CD1c-positive myeloid dendritic cell (primary cell): Measurements from ENCODE around the gene PMPCA.

Experiments
- DNase-seq: peaks from one replicate; pipeline ENCODE4 v3.0.0-alpha.2; 2016; ENCODE audit errors: extremely low spot score

PMPCA gene

DNA sequence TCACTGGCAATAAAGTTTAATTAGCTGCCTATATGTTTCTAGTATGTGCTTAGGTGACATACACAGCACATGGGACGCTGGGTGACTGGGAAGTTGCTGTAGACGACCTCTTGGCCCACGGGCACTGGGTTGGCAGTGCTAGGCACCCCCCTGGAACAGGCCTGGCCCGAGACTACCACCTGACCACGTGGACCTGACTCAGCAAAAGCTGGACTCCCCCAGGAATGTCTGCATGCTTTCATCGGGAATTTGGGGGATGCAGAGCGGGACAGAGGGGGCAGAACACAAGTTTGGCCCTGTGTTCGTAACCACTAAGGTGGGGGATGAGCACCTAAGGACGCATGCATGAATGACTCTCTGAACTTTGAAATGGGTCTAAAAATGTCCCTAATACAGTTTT, 45.8 kb downstream of the PMPCA start:
- no peak for DNase-seq

DNA sequence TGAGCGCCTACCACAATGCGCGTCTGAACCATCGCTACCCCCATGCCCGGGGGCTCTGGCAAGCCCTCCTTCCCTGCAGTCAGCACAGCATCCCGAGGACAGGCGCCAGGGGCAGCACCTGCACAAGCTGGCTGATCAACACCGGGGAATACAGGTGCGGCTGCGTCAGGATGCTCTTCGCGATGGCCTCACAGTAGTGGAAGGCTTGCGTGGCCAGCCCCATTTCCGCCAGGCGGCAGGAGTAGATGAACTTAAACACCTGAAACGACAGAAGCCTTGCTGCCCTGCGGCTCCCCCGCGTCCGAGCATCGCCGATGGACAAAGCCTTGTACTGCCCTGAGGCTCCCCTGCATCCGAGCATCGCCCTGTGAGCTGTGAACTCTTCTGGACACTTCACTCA, 46.9 kb downstream of the PMPCA start:
- DNase-seq = no peak

DNA sequence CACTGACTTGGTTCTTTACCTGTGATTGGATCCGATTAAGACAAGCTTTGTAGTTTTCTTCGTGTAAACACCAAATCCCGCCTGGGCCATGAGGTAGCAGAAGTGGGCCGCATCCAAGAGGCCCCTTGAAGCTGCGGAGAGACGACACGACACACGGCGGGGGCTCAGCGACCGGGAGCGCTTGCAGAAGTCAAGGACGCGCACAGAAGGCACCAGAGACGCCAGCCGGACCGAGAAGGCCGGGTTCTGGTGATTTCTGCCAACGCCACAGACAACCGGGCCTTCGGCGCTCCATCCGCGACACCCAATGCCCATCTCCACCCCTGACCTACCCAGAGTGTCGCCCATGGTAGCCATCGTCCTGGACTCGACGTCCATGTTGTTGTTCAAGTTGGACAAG, 49.0 kb downstream of the PMPCA start:
- no peak for DNase-seq

DNA sequence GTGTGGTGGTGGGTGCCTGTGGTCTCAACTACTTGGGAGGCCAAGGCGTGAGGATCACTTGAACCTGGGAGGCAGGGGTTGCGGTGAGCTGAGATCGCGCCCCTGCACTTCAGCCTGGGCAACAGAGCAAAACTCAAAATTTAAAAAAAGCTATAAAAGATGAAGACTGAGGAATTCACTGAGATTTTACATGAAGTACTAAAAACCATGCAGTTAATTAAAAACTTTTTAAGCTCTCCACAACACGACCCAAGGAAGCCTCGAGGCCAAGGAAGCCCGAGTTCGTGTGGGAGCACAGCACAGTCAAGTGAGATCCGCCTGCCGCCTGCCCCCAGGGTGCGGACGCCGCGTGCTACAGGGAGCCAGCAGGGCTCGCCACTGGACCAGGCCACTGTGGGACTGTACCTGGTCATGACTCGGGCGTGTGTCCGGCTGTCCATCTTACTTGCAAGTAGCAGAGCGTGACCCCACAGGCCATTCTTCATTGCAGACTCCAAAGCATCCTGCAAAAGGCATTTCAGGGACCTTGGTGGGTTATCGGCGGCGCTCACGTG, 50.4 kb downstream of the PMPCA start:
- DNase-seq = no peak

DNA sequence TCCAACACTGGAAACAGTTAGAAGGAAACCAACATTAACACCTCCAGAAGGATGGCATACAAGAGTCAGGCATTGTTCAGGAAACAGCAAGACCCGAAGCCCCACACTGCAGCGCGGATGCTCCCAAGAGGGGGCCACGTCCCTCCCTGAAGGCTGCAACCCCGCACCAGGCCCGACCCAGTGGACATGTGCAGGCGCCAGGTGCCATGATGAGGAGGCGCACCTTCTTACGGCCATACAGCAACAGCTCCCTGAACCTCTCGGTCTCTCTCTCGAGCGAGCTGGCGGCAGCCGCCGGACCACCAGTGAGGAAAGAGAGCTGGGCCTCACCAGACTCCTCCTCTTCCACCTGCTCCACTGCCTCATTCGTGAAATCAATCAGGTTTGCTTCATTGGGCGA, 52.2 kb downstream of the PMPCA start:
- DNase-seq = no peak

DNA sequence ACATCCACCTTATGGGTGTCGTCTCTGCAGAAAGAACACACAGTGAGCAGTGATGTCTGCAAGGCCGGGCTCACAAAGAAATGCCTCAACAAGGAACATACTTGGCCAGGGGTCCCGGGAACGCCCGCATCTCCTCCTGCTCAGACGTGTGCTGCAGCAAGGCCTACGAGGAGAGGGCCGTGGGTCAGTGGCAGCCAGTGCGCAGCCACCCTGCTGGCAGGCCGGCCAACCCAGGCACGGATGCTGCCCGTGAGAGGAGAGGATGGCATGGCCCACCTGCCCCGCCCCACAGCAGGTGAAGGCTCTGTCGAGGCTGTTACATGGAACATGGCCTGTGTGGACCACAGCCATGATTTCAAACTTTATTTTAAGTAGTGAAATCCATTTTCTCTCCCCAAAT, 53.1 kb downstream of the PMPCA start:
- no peak for DNase-seq

DNA sequence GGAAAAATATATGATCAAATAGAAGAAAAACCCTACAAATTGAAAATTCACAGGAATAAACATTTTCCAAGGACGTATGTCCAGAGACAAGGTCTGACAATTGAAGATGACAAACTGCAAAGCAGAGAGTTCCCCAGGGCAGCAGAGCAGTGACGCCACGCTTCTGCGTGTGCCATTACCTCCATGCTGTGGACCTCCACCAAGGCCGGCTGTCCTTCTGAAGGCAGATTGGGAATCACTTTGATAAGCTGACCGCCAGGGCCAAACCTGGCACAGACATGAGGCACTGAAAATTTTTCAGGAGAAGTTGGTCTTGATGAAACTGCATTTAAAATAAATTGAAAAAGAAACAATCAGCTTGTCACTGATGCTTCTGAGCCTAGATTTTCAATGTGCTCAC, 53.8 kb downstream of the PMPCA start:
- DNase-seq = no peak

DNA sequence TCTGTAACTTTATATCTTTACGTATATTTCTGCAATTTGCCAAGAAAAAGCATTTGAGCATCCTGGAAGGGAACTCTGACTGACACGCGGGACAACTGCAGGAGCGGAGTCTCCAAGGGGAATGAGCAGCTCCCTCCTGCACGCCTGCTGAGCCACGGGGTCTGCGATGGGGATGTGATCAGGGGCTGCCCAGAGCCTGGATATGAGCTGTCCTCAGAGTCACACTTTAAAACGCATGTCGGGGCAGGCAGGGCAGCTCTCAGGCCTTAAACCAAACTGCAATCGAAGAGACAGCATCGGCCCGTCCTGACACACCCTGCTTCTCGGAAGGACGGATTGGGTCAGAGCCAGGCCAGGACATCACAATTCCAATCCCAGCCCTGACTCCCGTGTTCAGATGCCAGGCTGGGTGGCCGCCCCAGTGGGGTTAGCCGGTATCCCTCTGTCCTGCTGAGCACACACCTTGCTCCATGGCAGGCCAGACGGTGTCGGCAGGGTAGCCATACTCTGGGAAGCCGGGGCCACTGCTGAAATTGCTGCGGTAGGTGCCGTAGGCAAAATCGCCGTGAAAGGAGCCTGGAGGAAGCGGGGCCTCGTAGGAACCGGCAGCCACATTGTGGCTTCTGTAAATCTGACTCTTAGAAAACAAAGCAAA, 55.2 kb downstream of the PMPCA start:
- DNase-seq = no peak

DNA sequence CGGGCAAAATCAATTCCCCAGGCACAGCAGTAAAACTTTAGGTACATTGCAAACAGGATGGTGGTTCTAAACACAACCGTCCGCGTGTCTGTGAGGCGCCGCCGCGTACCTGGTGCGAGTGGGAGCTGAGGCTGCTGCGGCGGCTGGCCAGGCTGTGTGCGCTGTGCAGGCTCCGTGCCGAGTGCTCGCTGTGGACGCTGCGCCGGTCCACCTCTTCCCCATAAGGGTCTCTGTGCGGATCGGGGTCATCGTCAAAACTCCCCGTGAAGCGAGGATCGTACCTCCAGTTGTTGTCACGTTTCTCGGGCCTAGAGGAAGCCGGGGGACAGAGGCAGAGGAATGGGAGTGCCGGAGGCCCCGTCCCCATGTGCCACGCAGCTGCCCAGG, 55.7 kb downstream of the PMPCA start:
- no peak for DNase-seq

DNA sequence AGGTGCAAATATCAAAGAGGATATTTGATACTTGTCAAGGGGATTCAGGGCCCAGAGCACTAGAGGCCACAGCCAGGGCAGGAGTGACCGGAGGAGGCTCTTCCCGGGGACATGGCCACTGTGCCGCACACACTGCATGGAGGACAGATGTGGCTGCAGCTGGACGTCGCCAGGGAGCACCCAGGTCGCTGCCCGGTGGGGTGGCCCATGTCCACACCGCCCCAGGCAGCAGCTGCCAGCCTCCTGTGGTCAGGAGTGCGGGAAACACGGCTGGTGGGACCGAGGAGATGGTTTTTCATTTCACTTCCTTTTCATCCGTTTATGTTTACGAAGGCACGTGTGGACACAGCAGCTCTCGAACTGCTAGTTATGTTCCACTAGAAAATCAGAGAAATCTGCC, 57.3 kb downstream of the PMPCA start:
- DNase-seq = no peak

DNA sequence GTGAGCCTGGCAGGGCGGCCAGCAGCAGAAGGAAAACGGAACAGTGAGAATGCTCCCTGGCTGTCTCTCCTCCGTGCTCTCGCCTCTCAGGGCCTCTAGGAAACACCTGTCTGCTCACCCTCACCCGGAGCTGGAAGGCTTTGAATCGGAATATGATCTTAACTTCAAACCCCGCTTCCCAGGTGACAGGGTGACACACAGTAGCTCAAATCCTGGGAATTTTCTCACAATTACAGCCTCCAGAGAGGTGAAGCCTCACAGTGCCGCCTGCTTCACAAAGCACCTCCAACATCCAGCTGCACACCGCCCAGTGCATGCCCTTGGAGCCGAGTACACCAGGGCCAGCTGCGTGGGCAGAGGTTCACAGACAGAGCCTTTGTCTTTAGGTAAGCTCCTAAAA, 59.9 kb downstream of the PMPCA start:
- no peak for DNase-seq

DNA sequence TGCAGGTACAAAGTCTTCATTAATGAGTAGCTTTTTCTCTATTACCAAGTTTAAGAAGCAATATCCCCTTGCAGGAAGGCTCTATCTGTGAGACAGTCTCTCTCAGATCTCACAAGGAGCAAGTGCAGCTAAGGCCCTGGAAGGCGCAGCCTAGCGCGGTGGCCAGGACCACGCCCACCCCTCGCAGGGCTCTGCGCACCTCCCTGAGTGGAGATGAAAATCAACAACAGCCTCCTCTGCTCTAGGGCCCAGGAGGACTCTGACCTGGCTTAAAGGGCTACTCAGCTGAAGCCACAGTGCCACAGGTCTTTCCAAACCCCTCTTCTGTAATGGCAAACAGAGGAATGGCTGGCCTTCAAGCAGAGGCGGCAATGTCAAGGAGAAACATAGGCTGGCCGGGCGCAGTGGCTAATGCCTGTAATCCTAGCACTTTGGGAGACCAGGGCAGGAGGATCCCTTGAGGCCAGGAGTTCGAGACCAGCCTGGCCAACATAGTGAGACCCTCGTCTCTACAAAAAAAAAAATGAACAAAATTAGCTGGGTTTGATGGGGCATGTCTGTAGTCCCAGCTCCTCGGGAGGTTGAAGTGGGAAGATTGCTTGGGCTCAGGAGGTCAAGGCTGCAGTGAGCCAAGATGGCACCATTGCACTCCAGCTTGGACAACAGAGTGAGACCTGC, 60.5 kb downstream of the PMPCA start:
- DNase-seq = no peak

DNA sequence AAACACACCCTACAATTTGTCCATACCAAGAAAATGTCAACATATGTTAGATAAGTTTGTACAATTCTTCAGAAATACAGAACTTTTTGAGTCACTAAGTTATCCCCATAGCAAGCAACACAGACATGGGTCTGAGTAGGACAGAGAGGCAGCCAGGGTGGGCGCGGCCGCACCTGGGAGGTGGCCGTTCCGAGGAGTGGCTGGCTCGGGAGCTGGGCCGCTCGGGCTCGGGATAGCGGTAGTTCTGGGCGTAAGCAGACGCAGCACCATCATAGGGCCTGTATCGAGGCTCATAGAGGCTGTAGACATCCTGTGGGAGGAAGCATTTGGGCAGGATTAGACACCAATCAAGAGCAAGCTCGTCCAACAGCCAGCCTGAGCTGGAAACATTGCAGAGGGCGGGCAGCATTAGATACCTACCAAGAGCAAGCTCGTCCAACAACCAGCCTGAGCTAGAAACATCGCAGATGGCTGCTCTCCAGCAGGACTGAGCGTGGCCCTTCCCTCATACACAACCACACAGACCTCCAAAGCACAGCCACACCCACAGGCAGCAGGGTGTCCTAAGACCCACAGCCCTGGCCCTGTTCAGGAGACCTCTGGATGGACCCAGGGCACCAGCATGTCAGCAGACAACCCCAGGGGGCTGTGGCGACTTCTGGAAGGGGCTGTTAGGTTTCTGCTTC, 61.5 kb downstream of the PMPCA start:
- no peak for DNase-seq

DNA sequence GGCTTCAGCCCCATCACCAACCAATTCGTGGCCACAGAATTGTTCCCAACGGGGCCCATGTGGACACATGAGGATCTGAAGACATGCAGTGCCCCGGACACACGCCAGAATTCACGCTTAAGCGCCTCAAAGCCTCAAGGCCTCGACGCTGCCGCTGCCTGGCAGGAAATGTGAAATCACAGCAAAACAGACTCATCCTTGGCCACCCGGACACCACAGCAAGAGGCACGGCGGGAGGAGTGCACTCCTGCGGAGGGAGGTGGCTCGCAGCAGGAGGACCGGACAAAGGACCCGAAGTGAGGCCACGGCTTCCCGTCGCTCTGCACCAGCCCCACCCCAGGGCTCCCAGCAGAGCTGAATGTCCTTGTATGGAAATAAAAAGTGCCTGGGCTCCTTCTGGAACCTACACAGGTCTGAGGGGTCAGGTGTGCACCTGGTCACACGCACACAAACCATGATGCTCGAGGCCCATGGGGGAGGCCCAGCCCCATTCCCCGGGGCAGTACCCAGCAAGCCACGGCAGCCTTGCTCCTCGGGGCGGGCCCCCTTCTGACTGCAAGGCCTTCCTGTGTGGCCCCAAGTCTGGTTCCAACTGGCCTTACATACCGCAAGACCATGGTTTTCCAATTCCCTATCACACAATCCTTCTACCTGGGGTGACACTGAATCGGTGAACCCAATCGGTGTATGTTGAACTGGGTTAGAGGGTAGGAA, 62.3 kb downstream of the PMPCA start:
- DNase-seq = no peak

DNA sequence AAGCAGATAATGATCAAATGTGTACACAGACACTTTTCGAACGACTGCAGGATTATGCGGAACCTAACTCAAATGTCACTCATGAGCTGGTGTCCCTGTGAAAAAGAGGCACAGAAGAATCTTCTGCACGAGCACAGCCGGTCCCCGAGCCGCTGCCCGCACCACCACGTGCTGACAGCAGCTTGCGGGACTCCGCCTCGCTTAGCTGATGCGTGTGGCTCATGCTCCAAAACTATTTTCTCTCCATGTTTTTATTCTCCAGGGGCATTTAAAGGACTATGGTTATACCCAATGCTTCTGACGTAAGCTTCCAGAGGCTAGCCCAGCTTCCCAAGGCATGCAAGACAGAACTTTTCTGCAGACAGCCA, 62.9 kb downstream of the PMPCA start:
- DNase-seq = no peak
